ENCODE results near the gene UNC13A. TPM values are rescaled to one million over a fixed set of nuclear protein-coding genes. Genes with fewer than 3 reads are reported as not detected.

Gene UNC13A
- total and polyA plus RNA-seq, 3 donors from 2014 or later = 1.2 to 3.2 (median 2.6) TPM

DNA sequence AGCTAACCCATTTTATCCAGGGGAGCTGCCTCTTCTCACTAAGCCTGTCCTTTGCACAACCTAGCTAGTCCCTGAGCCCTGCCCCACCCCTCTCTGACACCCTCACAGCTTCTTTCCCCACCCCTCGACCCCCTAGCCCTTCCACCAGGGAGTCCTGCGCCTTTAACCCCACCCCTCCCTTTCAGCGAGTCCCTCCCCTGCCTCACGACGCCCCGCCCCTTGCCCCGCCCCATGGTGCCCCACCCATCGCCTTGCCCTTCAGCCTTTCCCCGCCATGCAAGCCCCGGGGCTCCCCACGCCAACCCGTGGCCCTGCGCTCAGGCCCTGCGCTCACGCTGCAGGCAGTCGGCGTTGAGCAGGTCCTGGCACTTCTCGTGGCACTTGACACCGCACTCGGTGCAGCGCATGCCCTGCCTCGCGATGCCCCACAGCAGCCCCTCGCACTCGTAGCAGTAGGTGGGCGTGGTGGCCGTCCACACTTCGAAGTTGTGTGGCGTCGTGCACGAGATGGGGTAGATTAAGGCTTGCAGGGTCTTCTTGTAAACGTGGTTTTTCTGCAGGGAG, 40.0 kb downstream of the UNC13A start:
- H3K4me1 ChIP-seq = no peaks in the 10 kb centered on the region
- H3K27me3 ChIP-seq = no peaks in the 10 kb centered on the region
- TF ChIP-seq POLR2A (IDR thresholded peaks at IDR 0.05) = no peak
- TF ChIP-seq, protein P1, sequence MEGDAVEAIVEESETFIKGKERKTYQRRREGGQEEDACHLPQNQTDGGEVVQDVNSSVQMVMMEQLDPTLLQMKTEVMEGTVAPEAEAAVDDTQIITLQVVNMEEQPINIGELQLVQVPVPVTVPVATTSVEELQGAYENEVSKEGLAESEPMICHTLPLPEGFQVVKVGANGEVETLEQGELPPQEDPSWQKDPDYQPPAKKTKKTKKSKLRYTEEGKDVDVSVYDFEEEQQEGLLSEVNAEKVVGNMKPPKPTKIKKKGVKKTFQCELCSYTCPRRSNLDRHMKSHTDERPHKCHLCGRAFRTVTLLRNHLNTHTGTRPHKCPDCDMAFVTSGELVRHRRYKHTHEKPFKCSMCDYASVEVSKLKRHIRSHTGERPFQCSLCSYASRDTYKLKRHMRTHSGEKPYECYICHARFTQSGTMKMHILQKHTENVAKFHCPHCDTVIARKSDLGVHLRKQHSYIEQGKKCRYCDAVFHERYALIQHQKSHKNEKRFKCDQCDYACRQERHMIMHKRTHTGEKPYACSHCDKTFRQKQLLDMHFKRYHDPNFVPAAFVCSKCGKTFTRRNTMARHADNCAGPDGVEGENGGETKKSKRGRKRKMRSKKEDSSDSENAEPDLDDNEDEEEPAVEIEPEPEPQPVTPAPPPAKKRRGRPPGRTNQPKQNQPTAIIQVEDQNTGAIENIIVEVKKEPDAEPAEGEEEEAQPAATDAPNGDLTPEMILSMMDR (IDR thresholded peaks at IDR 0.05) = no peak
- no peaks in the 10 kb centered on the region for H3K36me3 ChIP-seq (ENCODE audit: low read depth, missing control alignments)
- DNase-seq = peak; percentile 27
- no peak overlapping the region for H3K27ac ChIP-seq
- 81 to 83% methylated on average over 25 to 29 of the region's 32 CpGs for whole genome bisulfite sequencing, 2 donors
- no peak overlapping the region for H3K4me3 ChIP-seq
- H3K9me3 ChIP-seq = no peaks in the 10 kb centered on the region
- intact Hi-C loops (cut with DNase I; ENCODE audit: low total_unique reads) = no loop called here

DNA sequence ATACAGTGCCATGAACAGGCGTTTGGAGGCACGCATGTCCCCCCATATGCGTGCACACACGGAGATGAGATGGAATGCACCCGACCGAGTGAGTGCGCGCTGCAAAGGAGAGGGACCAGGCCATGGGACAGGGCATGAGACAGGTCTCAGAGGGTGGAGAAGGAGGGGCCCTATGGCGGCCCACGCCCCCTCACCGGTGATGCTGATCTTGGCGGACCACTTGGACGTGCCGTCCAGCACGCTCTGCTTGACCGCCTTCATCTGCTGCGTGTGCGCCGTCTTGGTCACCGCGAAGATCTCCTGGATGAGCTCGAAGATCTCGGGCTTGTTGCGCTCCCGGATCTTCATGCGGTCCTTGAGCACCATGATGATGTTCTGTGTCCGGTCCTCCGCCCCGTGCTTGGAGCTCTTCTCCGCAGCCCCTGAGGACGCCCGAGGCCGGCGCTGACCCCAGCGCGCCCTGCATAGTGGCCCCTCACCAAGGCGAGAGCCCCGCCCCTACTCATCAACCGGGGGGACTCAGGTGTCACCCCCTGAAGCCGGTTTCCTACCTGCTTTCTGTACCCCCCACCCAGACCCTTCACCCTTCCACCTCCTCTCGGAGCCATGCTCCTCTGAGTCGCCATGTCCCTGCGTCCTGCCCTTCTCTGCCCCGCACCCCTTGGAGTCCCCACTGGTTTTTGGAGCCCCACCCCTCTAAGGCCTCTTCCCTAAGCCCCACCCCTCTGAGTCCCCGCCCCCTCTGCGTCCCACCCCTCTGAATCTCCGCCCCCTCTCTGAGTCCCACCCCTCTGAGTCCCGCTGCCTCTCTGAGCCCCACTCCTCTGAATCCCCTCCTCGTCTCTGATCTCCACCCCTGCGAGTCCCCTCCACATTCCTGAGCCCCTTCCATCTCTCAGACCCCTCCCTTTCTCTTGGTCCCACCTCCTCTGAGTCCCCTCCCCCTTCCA, 40.8 kb downstream of the UNC13A start:
- TF ChIP-seq, protein P1 (IDR thresholded peaks at IDR 0.05) = no peak
- no peak for TF ChIP-seq POLR2A (IDR thresholded peaks at IDR 0.05)
- Histone ChIP-seq H3K27ac (no peak overlapping the region), H3K36me3 (ENCODE audit: low read depth, missing control alignments) (no peaks in the 10 kb centered on the region), H3K9me3 (no peaks in the 10 kb centered on the region), H3K27me3 (no peaks in the 10 kb centered on the region), H3K4me1 (no peaks in the 10 kb centered on the region), H3K4me3 (no peak overlapping the region)
- no peak for DNase-seq
- WGBS, 2 donors = 65 to 74% methylated on average over 42 to 50 of the region's 50 CpGs
- intact Hi-C loops (cut with DNase I; ENCODE audit: low total_unique reads) = no loop called here

DNA sequence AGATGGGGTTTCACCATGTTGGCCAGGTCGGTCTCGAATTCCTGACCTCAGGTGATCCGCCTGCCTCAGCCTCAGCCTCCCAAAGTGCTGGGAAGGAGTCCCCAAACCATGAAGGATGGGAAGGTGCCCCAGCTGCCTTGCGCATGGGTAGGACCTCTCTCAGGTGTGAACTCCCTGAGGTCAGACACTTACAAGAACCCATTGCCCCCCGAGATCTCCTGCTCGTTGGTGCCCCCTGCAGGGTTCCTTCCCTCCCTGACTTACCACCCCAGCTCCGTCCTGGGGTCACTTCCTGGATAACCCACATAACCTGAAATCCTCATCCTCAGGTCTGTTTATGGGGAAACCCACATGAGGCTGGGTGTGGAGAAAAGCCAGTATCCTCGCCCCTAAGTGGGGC, 41.7 kb downstream of the UNC13A start:
- Histone ChIP-seq H3K9me3 (no peaks in the 10 kb centered on the region), H3K4me3 (no peak overlapping the region), H3K36me3 (ENCODE audit: low read depth, missing control alignments) (no peaks in the 10 kb centered on the region), H3K4me1 (no peaks in the 10 kb centered on the region), H3K27me3 (no peaks in the 10 kb centered on the region), H3K27ac (no peak overlapping the region)
- 74 to 75% methylated on average over 8 of the region's 8 CpGs for WGBS, 2 donors
- no peak for TF ChIP-seq POLR2A (IDR thresholded peaks at IDR 0.05)
- TF ChIP-seq, protein P1 (IDR thresholded peaks at IDR 0.05) = no peak
- DNase-seq = no peak
- intact Hi-C loops (cut with DNase I; ENCODE audit: low total_unique reads) = no loop called here

DNA sequence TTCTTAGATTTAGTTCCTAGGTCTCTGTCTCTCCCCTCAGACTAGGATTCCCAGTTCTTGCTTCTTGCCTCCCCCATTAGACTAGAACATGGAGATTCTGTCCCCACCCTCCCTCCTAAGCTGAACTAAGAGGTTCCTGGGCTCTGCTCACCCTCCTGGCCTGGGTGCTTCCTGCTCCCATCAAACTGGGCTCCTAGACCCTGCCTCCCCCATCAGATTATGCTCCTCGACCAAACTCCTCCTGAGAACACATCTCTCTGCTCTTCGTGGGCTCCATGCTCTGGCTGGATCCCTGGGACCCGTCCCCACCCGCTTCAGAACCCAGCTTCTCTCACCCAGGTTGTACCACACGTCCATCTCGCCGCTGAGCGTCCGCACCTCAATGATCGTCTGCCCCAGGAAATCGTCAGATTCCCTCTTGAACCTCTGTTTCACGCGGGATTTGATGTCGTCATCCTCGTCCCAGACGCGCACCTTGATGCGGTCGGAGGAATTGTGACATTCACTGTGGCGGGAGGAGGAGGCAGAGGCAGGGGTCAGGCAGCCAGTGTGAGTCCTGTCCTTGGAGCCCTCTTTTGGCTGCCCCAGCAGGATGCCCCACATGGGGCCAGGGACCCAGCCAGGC, 42.7 kb downstream of the UNC13A start:
- intact Hi-C loops (cut with DNase I; ENCODE audit: low total_unique reads) = no loop called here
- TF ChIP-seq, protein P1 (IDR thresholded peaks at IDR 0.05) = no peak
- TF ChIP-seq POLR2A (IDR thresholded peaks at IDR 0.05) = no peak
- Histone ChIP-seq H3K27me3 (no peaks in the 10 kb centered on the region), H3K4me1 (no peaks in the 10 kb centered on the region), H3K27ac (no peak overlapping the region), H3K9me3 (no peaks in the 10 kb centered on the region), H3K4me3 (no peak overlapping the region), H3K36me3 (ENCODE audit: low read depth, missing control alignments) (no peaks in the 10 kb centered on the region)
- no peak for DNase-seq
- 90 to 95% methylated on average over 20 of the region's 20 CpGs for WGBS, 2 donors
